Activated T-cell treated with anti-CD3 and anti-CD28 coated beads for 4 hours (primary cell): Measurements from ENCODE around the gene SLC38A3.
"Not testable (repeated sequence)": the region's sequence is repeated elsewhere in the genome, so short reads cannot be mapped to it uniquely, and the experiment has no call there.

Experiments used
- DNase-seq: peaks from one replicate; pipeline ENCODE4 v3.0.0-alpha.2; 2020

The SLC38A3 gene

GRCh38 chr3:50256978-50257890 lies 52.2 kb downstream of the SLC38A3 start:
- DNase-seq = no peak

GRCh38 chr3:50258029-50258680 lies 53.1 kb downstream of the SLC38A3 start:
- DNase-seq = no peak

- no peak for DNase-seq
These were observed 53.9 kb downstream of the SLC38A3 start for GRCh38 chr3:50258979-50259378.

DNA sequence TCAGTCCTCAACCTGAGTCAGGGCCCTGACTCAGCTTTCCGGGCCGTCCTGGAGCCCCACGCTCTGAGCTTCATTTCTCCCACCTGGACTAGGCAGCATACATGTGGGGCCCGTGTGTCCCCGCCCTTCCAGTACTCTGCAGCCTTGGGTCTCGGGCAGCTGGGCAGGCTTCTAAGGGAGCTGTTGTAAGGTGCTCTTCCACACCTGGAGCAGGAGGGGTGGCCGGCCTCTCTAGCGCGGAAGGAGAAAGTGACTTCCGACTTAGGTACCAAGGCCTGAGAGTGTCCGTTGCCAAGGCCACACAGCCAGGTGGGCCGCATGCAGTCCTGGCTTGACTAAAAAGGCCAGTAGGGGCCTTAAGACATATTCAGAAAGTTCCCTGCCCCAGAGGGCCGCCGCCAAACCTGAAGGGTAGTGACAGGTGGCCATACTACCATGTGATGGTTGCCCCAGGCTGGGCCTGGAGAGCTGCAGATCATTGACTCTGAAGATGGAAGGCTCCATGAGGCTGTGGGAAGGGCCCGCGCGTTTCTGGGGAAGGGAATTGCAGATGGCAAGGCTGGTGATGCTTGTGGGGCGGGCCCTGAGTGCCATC lies 54.5 kb downstream of the SLC38A3 start:
- DNase-seq = no peak

DNA sequence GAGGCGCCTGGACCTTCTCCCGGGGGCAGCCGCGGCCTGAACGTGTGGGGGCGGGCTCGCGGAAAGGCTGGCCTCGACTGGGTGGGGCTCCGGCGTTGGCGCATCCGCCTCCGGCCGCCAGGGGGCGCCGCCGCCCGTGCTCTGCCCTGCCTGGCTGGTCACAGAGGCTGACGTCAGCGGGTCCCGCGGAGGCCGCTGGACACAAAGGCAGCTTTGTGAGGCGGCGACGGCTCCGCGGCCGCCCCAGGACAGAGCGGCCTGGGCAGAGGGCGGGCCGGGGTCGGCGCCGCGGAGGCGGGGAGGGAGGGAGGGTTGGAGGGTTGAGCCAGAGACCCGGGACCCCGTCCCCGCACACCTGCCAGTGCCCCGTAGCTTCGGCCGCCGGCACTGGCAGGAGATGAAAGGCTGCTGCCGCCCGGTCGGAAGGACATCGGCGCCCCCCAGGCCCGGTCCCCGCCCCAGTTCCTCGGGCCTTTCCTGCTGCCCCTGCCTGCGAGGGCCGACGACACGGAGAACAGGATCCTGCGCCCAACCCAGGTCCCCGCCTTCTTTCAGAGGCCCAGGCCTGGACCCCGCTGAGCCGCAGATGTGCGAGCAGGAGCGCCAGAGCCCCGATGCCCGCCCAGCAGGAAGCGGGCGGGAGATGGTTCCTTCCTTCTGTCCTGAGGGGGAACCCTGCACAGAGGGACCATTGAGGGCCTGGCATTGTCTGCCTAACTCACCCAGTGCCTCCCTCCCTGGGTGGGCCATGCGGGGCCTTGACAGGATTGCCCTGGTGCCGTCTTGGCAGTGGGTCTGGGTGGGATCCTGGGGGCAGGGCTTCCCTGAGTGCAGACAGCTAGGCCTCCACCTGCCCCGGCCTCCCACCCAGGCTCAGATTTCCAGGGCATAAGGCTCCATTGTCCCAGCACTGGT lies 55.2 kb downstream of the SLC38A3 start:
- peak; percentile 69 for DNase-seq

DNA sequence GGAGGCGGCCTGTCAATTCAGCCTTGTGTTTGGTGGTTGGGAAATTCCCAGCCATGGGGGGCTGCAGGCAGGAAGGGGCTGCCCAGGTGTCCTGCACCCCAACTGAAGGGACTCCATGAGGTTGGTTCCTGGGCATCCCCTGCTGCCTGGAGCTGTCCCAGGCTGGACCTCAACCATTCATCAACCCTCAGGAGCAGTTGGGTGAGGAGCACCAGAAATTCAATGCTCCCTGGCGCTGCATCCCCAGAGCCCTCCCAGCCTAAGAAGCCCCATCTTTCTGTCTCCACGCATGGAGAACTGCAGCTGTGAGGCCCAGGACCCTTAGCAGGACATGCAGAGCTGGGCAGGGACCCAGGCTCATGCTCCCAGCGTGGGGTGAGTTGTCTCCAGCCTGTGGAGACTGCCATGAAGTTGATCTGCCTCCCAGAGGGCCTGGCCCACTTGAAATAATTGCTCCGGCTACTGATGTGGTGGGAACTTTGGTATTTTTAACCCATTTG lies 55.9 kb downstream of the SLC38A3 start:
- no peak for DNase-seq

DNA sequence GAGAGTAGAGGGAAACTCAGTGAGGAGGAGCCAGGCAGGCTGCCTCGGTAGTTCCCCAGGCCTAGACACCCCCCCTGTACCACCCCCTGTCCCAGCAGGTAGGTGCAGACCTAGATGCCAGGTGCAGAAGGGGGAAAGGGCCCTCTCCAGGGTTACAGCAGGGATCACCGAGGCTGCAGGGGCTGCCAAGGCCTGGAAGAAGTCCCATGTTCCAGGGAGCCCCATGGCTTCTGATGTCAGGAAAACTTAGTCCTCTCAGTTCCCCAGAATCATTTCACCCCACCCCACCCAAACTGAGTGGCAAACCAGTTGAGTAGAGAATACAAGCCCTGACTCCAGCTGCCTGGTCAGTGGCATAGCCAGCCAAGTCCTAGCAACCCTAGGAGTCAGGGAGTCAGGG lies 56.4 kb downstream of the SLC38A3 start:
- DNase-seq = no peak

DNA sequence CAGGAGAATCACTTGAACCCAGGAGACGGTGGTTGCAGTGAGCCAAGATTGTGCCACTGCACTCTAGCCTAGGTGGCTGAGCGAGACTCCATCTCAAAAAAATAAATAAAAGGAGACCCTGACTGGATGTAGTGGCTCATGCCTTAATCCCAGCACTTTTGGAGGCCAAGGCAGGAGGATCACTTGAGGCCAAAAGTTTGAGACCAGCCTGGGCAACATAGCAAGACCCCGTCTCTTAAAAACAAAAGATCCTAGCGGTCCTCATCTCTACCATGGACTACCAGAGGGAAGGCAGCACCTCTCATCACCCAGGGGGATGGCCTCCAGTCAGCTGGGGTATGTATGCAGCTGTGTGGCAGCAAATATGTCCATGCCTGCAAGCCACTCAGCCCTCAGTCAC lies 57.1 kb downstream of the SLC38A3 start:
- not testable (repeated sequence) for DNase-seq

DNA sequence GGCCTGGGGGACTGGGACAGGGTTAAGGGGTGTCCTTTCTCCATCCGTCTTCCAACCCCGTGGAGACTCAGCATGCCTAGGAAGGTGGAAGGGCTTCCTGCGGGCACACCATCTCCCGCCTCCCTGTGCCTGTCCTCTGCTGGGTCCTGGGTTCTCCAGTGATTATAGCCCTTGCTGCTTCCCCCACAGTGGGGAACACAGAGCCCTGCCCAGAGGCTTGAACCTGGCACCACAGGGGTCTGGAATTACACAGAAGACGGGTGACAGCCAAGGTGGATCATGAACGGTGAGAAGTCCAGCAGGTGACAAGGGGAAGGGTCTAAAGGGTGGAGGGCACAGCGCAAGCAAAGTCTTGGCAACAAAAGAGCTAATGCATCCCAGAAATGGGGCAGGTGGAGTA lies 57.7 kb downstream of the SLC38A3 start:
- DNase-seq = no peak

- DNase-seq = no peak
These were observed 58.7 kb downstream of the SLC38A3 start for GRCh38 chr3:50263478-50264382.

DNA sequence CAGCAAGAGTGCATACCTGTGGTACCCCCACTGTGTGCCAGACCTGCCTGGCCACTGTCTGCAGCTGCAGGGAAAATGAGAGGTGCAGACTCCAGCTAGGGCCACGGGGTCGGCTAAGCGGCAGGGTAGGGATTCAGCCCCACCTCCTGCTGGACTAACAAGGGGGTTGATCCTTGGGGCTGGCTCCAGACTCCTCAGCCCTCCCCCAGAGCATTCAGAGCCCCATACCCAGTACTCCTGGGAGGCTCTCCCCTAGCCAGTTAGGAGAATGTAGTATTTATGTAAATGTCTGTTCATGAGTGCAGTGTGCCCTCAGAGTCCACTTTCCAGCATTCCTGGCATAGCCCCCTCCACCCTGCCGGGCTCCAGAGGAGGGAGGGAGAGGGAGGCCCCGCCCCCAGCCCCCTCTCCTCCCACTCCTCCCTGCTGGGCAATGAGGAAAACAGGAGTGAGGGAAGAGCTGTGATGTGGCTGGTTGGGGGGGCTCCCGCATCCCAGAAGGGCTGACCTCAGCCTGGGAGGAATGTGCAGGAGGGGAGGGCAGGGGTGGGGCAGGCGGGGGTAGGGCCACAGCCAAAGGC lies 59.4 kb downstream of the SLC38A3 start:
- DNase-seq = no peak

- DNase-seq = no peak
These were observed 60.0 kb downstream of the SLC38A3 start for GRCh38 chr3:50264964-50265485.

DNA sequence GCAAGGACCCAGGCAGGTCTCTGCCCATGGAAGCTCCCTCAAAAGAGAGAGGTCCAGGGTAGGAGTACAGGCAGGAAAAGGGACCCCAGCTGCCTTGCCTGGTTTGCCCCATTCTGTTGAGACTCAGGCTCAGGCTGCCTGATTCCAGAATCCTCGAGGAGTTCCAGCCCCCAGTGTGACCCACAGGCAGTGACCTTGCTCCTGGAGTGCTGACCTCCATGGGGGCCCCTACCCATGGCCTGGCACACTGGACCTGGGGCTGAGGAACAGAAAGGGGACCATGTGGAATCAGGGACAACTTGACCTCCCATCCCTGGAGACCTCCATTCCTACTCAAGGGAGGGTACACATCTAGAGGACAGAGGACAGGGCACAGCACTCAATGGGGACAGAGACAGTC lies 60.5 kb downstream of the SLC38A3 start:
- DNase-seq = no peak

GRCh38 chr3:50266017-50266416 lies 60.9 kb downstream of the SLC38A3 start:
- no peak for DNase-seq

DNA sequence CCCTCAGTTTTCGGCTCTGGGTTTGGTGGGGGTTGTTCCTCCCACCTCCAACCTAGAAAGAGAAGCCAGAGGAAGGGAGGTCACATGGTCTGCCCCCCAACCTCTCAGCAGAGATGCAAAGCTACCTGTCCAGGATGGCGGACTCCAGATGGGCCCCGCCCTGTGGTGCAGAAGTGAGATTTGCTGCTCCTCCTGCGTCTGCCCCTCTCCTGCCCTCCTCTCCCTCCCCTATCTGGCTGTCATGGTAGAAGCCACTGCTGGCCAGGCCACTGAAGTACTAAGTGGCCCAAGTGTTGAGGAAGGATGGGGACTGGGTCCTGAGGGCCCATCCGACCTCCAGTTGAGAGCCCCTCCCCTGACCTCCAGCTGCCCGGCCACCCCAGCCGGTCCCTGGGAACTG lies 61.8 kb downstream of the SLC38A3 start:
- DNase-seq = no peak

GRCh38 chr3:50267280-50267913 lies 62.3 kb downstream of the SLC38A3 start:
- DNase-seq = no peak

DNA sequence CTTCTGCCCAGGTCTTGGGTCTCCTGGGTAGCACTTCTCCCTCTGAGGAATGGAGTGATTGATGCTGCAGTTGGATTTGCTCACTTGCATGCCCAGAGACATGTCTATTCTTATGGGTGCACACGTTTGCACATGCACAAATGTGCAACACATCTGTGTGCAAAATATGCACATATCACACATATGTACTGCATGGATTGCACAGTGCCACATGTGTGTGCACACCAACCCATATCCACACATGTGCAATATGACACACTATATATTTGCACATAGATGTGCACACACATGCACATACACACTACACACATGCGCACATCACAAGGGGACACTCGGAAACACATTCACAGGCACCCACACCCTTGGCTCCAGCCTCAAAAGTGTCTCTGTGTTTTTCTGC lies 63.2 kb downstream of the SLC38A3 start:
- DNase-seq = no peak

- DNase-seq = no peak
These were observed 63.8 kb downstream of the SLC38A3 start, which contains the start of gene SEMA3B for GRCh38 chr3:50268703-50269451. Gene SEMA3B (plus strand): TSS chr3:50269147. CDS start chr3:50269241, 94 bp downstream.

DNA sequence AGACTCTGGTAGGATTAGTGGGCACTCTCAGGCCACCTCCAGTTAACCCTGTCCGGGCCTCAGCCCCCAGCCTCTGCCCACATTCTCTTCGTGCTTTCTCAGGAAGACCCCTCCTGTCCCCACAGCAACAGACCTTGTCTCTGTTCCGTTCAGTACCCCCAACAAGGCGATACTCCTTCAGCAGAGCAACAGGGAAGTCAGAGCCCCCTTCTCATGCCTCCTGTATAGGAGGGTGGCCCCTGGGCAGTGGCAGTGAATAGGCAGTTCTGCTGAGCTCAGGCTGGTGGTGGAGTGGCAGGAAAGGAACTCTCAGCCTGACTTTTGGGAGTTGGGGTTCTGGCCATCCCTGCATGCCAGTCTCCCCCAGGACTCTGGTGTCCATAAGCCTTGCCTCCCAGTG lies 64.4 kb downstream of the SLC38A3 start:
- DNase-seq = no peak
